ENCODE measurements around the gene FRAS1. TPM values are rescaled to one million over a fixed set of nuclear protein-coding genes. Genes with fewer than 3 reads are reported as not detected.

FRAS1 gene
- total RNA-seq, 5 donors from 2014 or later (not counting 1 experiment from before 2014, with no cell fraction given), result 0.23 to 0.39 (median 0.32) TPM; not detected in 2

DNA sequence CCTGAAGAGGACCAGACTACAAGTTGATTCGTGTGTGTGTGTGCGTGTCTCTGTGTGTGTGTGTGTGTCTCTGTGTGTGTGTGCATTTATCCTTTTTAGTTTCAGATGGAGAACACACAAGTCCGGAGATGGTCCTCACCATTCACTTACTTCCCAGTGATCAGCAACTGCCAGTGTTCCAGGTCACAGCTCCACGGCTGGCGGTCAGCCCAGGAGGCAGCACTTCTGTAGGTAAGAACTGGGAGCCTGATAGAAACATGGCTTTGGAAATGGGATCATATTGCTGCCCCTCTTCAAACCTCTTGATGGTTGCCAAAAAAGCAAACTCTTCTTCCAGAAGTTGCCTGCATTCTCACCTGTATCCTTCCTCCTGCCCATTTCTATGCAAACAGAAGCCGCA is 371.9 kb downstream of the FRAS1 start:
- ChIA-PET POLR2A (no interaction called here), CTCF (no interaction called here)
- H3K36me3 Mint-ChIP-seq, result no peaks in the 10 kb centered on the region
- no CpG with 5 or more reads among the region's 6 CpGs for WGBS (ENCODE audit: insufficient coverage)
- no peak overlapping the region for H3K27ac Mint-ChIP-seq
- Histone ChIP-seq H3K9me3 (no peaks in the 10 kb centered on the region), H3K4me1 (ENCODE audit: control insufficient read depth in 1 of 2, extremely low read depth in 1 of 2, insufficient read depth in 2 of 2, low read length in 2 of 2) (no peaks in the 10 kb centered on the region), H3K27me3 (replicated peaks in 1 of 2; ENCODE audit: control insufficient read depth in 2 of 2, extremely low read depth in 1 of 2, insufficient read depth in 2 of 2, low read length in 1 of 2) (no peaks in the 10 kb centered on the region), H3K36me3 (ENCODE audit: control insufficient read depth in 2 of 2, extremely low read depth in 1 of 2, insufficient read depth in 1 of 2, low read length in 1 of 2) (no peaks in the 10 kb centered on the region), H3K4me3 (ENCODE audit: control insufficient read depth in 1 of 2, extremely low read depth in 1 of 2, low read length in 1 of 2) (no peak overlapping the region), H3K27ac (ENCODE audit: low read length) (no peak overlapping the region)
- H3K4me3 Mint-ChIP-seq, result no peak overlapping the region
- no peaks in the 10 kb centered on the region for H3K9me3 Mint-ChIP-seq
- peaks cover 0 to 13% of the 10 kb centered on the region in 2 donors for H3K27me3 Mint-ChIP-seq
- ATAC-seq (replicated peaks in 1 of 4) (no peak), DNase-seq (no peak)
- H3K4me1 Mint-ChIP-seq, result no peaks in the 10 kb centered on the region

DNA sequence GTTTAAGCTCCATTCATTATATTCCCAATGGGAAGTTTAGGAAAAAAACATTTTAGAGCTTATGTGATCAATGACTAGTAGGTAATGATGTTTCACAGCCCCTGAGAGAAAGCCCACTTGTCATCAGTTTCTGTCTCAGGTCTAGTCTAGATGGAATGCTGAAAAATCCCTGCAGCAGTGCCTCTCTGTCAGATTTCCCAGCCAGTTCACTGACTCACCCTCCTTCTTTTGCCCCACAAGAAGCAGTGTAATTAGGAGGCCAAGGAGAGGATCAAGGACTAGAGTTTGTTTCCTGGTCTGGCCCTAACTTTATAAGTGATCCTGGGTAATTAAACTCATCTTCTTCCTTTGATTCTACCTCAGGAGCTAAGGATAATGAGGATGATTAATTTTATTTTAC is 375.8 kb downstream of the FRAS1 start:
- Mint-ChIP-seq H3K27ac (no peak overlapping the region), H3K36me3 (no peaks in the 10 kb centered on the region), H3K9me3 (no peaks in the 10 kb centered on the region), H3K27me3 (peaks cover 0 to 12% of the 10 kb centered on the region in 2 donors), H3K4me3 (no peak overlapping the region), H3K4me1 (no peaks in the 10 kb centered on the region)
- H3K4me3 ChIP-seq (ENCODE audit: control insufficient read depth in 1 of 2, extremely low read depth in 1 of 2, low read length in 1 of 2), result no peak overlapping the region
- H3K36me3 ChIP-seq (ENCODE audit: control insufficient read depth in 2 of 2, extremely low read depth in 1 of 2, insufficient read depth in 1 of 2, low read length in 1 of 2), result no peaks in the 10 kb centered on the region
- DNase-seq (no peak), ATAC-seq (replicated peaks in 1 of 4) (no peak)
- CTCF ChIA-PET, result interaction anchor here in 1 of 2 donors (1.4 kb wide), 1 partner anchor 10 kb away, joined by 5 read pairs; no protein-coding TSS in a partner anchor
- H3K27me3 ChIP-seq (replicated peaks in 1 of 2; ENCODE audit: control insufficient read depth in 2 of 2, extremely low read depth in 1 of 2, insufficient read depth in 2 of 2, low read length in 1 of 2), result no peaks in the 10 kb centered on the region
- H3K27ac ChIP-seq (ENCODE audit: low read length), result no peak overlapping the region
- no peaks in the 10 kb centered on the region for H3K4me1 ChIP-seq (ENCODE audit: control insufficient read depth in 1 of 2, extremely low read depth in 1 of 2, insufficient read depth in 2 of 2, low read length in 2 of 2)
- POLR2A ChIA-PET, result interaction anchor here in 1 of 2 donors (0.6 kb wide), 1 partner anchor 28 kb away, joined by 3 read pairs; no protein-coding TSS in a partner anchor
- H3K9me3 ChIP-seq, result no peaks in the 10 kb centered on the region

DNA sequence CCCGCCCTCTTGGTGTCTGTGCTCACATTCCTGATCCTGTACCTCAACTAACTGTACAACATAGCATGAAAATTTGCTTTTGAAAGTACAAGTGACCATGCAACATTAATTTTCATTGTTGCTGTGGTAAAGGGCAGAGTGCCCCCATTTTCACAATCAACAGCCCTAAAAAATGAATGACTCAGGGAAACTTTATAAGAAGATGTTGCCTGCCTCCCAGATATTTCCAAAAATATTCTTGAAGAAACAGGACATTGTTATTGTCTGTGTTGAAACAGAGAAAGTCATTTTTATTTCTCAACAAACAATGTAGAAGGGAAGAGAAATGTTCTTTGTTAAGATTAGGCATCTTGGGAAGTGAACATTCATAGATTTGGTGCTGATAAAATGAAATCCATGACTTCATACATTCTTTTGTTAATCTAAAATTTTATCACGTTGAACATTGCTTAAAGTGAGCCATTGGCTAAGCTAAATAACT is 380.5 kb downstream of the FRAS1 start:
- CTCF ChIA-PET, result no interaction called here
- Mint-ChIP-seq H3K4me1 (no peaks in the 10 kb centered on the region), H3K9me3 (no peaks in the 10 kb centered on the region), H3K4me3 (no peak overlapping the region), H3K27ac (no peak overlapping the region), H3K27me3 (peaks cover 1 to 8% of the 10 kb centered on the region in 2 donors), H3K36me3 (no peaks in the 10 kb centered on the region)
- POLR2A ChIA-PET, result no interaction called here
- Histone ChIP-seq H3K27ac (ENCODE audit: low read length) (no peak overlapping the region), H3K4me3 (ENCODE audit: control insufficient read depth in 1 of 2, extremely low read depth in 1 of 2, low read length in 1 of 2) (no peak overlapping the region), H3K27me3 (replicated peaks in 1 of 2; ENCODE audit: control insufficient read depth in 2 of 2, extremely low read depth in 1 of 2, insufficient read depth in 2 of 2, low read length in 1 of 2) (peaks cover 0 to 2% of the 10 kb centered on the region in 2 experiments), H3K36me3 (ENCODE audit: control insufficient read depth in 2 of 2, extremely low read depth in 1 of 2, insufficient read depth in 1 of 2, low read length in 1 of 2) (no peaks in the 10 kb centered on the region), H3K9me3 (no peaks in the 10 kb centered on the region), H3K4me1 (ENCODE audit: control insufficient read depth in 1 of 2, extremely low read depth in 1 of 2, insufficient read depth in 2 of 2, low read length in 2 of 2) (no peaks in the 10 kb centered on the region)
- no CpG with 5 or more reads among the region's 2 CpGs for WGBS (ENCODE audit: insufficient coverage)
- DNase-seq (no peak), ATAC-seq (replicated peaks in 1 of 4) (no peak)

DNA sequence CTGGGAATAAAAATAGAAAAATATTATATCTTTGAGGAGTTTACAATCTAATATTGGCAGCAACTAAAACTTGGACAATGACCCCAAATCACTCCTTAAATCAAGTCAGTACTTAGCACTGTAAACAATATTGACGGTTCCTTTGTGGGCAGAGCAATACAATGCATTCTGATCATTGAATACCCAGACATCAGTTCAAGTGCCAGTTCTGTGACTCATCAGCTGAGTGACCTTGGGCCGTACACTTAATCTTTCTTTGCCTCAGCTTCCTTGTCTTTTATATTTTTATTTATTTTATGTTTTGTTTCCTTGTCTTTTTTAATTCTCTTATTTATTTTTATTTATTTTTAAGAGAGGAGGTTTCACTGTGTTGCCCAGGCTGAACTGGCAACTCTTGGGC is 382.2 kb downstream of the FRAS1 start:
- Histone ChIP-seq H3K9me3 (no peaks in the 10 kb centered on the region), H3K4me3 (ENCODE audit: control insufficient read depth in 1 of 2, extremely low read depth in 1 of 2, low read length in 1 of 2) (no peak overlapping the region), H3K27me3 (replicated peaks in 1 of 2; ENCODE audit: control insufficient read depth in 2 of 2, extremely low read depth in 1 of 2, insufficient read depth in 2 of 2, low read length in 1 of 2) (peaks cover 0 to 2% of the 10 kb centered on the region in 2 experiments), H3K27ac (ENCODE audit: low read length) (no peak overlapping the region), H3K4me1 (ENCODE audit: control insufficient read depth in 1 of 2, extremely low read depth in 1 of 2, insufficient read depth in 2 of 2, low read length in 2 of 2) (no peaks in the 10 kb centered on the region), H3K36me3 (ENCODE audit: control insufficient read depth in 2 of 2, extremely low read depth in 1 of 2, insufficient read depth in 1 of 2, low read length in 1 of 2) (no peaks in the 10 kb centered on the region)
- DNase-seq, result no peak
- Mint-ChIP-seq H3K9me3 (no peaks in the 10 kb centered on the region), H3K4me1 (no peaks in the 10 kb centered on the region), H3K27me3 (peaks cover 1 to 4% of the 10 kb centered on the region in 2 donors), H3K4me3 (no peak overlapping the region), H3K36me3 (no peaks in the 10 kb centered on the region), H3K27ac (no peak overlapping the region)
- POLR2A ChIA-PET, result no interaction called here
- no peak for ATAC-seq (replicated peaks in 1 of 4)
- CTCF ChIA-PET, result interaction anchor here in 1 of 2 donors (0.7 kb wide), 1 partner anchor 722 kb away, joined by 3 read pairs; no protein-coding TSS in a partner anchor
- no CpG with 5 or more reads among the region's 2 CpGs for WGBS (ENCODE audit: insufficient coverage)

DNA sequence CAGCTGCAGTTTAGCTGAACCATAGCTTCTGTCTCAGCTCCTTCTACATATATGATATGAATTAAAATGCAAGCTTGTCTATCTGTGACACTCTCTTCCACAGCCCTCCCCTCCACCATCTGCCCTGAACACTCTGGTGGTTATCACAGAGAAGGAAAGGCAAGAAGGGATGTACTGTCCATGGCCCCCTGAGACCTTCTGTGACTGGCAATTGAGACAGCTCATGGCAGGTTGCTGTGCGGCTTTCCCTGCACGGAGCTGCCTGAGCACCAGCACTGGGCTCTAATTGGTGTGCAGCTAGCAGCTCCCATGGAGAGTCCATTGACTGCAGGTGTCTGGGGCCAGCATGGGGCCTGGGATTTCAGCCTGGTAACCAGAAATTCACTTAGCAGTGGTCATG is 384.6 kb downstream of the FRAS1 start:
- ChIA-PET CTCF (no interaction called here), POLR2A (no interaction called here)
- DNase-seq, result no peak
- no peaks in the 10 kb centered on the region for H3K9me3 Mint-ChIP-seq
- no peaks in the 10 kb centered on the region for H3K4me1 Mint-ChIP-seq
- no peak overlapping the region for H3K4me3 Mint-ChIP-seq
- H3K36me3 Mint-ChIP-seq, result no peaks in the 10 kb centered on the region
- Histone ChIP-seq H3K27me3 (replicated peaks in 1 of 2; ENCODE audit: control insufficient read depth in 2 of 2, extremely low read depth in 1 of 2, insufficient read depth in 2 of 2, low read length in 1 of 2) (peaks cover 0 to 2% of the 10 kb centered on the region in 2 experiments), H3K4me1 (ENCODE audit: control insufficient read depth in 1 of 2, extremely low read depth in 1 of 2, insufficient read depth in 2 of 2, low read length in 2 of 2) (no peaks in the 10 kb centered on the region), H3K9me3 (no peaks in the 10 kb centered on the region), H3K4me3 (ENCODE audit: control insufficient read depth in 1 of 2, extremely low read depth in 1 of 2, low read length in 1 of 2) (no peak overlapping the region), H3K36me3 (ENCODE audit: control insufficient read depth in 2 of 2, extremely low read depth in 1 of 2, insufficient read depth in 1 of 2, low read length in 1 of 2) (no peaks in the 10 kb centered on the region), H3K27ac (ENCODE audit: low read length) (no peak overlapping the region)
- peaks cover 3 to 4% of the 10 kb centered on the region in 2 donors for H3K27me3 Mint-ChIP-seq
- WGBS (ENCODE audit: insufficient coverage), result 96% methylated on average over 2 of the region's 2 CpGs
- no peak for ATAC-seq (replicated peaks in 1 of 4)
- no peak overlapping the region for H3K27ac Mint-ChIP-seq

DNA sequence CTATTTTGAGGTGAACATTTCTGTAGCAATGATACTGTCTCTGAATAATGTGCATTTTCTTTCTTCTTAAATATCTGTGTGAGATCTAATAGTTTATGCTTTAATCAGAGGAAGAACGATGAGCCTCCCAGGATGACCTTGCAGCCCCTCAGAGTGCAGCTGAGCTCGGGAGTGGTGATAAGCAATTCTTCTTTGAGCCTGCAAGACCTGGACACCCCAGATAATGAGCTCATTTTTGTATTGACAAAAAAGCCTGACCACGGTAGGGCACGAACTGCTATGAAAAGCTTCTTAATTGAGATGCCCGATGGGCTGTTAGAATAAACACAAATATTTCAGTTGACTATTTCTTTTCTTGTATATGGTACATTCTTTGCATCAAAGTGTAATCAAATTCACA is 389.5 kb downstream of the FRAS1 start:
- H3K4me3 ChIP-seq (ENCODE audit: control insufficient read depth in 1 of 2, extremely low read depth in 1 of 2, low read length in 1 of 2), result no peak overlapping the region
- Mint-ChIP-seq H3K4me1 (no peaks in the 10 kb centered on the region), H3K4me3 (no peak overlapping the region), H3K9me3 (no peaks in the 10 kb centered on the region), H3K27ac (no peak overlapping the region), H3K36me3 (no peaks in the 10 kb centered on the region), H3K27me3 (peaks cover 0 to 2% of the 10 kb centered on the region in 2 donors)
- ChIA-PET CTCF (no interaction called here), POLR2A (no interaction called here)
- no peaks in the 10 kb centered on the region for H3K36me3 ChIP-seq (ENCODE audit: control insufficient read depth in 2 of 2, extremely low read depth in 1 of 2, insufficient read depth in 1 of 2, low read length in 1 of 2)
- DNase-seq (no peak), ATAC-seq (replicated peaks in 1 of 4) (no peak)
- peaks cover 0 to 2% of the 10 kb centered on the region in 2 experiments for H3K27me3 ChIP-seq (replicated peaks in 1 of 2; ENCODE audit: control insufficient read depth in 2 of 2, extremely low read depth in 1 of 2, insufficient read depth in 2 of 2, low read length in 1 of 2)
- no peak overlapping the region for H3K27ac ChIP-seq (ENCODE audit: low read length)
- H3K9me3 ChIP-seq, result no peaks in the 10 kb centered on the region
- no peaks in the 10 kb centered on the region for H3K4me1 ChIP-seq (ENCODE audit: control insufficient read depth in 1 of 2, extremely low read depth in 1 of 2, insufficient read depth in 2 of 2, low read length in 2 of 2)
- 67% methylated on average over 2 of the region's 5 CpGs for WGBS (ENCODE audit: insufficient coverage)

DNA sequence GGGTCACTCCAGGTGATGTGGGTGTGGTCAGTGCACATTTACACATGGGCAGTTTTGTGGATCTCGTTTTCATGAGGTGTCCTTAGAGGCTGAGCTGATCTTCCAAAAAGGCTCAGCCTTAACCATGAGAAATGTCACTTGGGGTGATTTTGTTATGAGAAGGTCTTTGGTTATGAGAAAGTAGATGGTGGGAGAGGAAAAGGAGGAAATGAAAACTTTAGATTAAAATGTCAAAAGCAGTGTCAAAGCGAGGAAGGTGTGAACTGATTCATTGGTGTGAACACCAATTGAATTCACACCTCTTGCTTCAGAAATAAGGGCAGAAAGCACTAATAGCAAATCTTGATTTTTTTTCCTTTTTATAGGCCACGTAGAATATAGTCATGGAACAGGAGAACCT is 394.3 kb downstream of the FRAS1 start:
- no peaks in the 10 kb centered on the region for H3K9me3 Mint-ChIP-seq
- Histone ChIP-seq H3K27ac (ENCODE audit: low read length) (no peak overlapping the region), H3K36me3 (ENCODE audit: control insufficient read depth in 2 of 2, extremely low read depth in 1 of 2, insufficient read depth in 1 of 2, low read length in 1 of 2) (no peaks in the 10 kb centered on the region), H3K4me1 (ENCODE audit: control insufficient read depth in 1 of 2, extremely low read depth in 1 of 2, insufficient read depth in 2 of 2, low read length in 2 of 2) (no peaks in the 10 kb centered on the region), H3K27me3 (replicated peaks in 1 of 2; ENCODE audit: control insufficient read depth in 2 of 2, extremely low read depth in 1 of 2, insufficient read depth in 2 of 2, low read length in 1 of 2) (peaks cover 0 to 3% of the 10 kb centered on the region in 2 experiments), H3K4me3 (ENCODE audit: control insufficient read depth in 1 of 2, extremely low read depth in 1 of 2, low read length in 1 of 2) (no peak overlapping the region), H3K9me3 (no peaks in the 10 kb centered on the region)
- no peak overlapping the region for H3K27ac Mint-ChIP-seq
- ATAC-seq (replicated peaks in 1 of 4) (no peak), DNase-seq (no peak)
- no peaks in the 10 kb centered on the region for H3K36me3 Mint-ChIP-seq
- CTCF ChIA-PET, result no interaction called here
- POLR2A ChIA-PET, result no interaction called here
- peaks cover 8 to 11% of the 10 kb centered on the region in 2 donors for H3K27me3 Mint-ChIP-seq
- no peaks in the 10 kb centered on the region for H3K4me1 Mint-ChIP-seq
- H3K4me3 Mint-ChIP-seq, result no peak overlapping the region
- WGBS (ENCODE audit: insufficient coverage), result 50% methylated on average over 1 of the region's 3 CpGs

Measured in T-cell (primary cell).